Stimulated activated CD8-positive, alpha-beta memory T cell treated with anti-CD3 and anti-CD28 coated beads, Interleukin-4, amount 100 ng/mL, for 48 hours (primary cell): ENCODE results near the gene TBC1D22A.

ENCODE experiments used
- DNase-seq: peaks from one replicate; pipeline ENCODE4 v3.0.0-alpha.2; 2020

Gene TBC1D22A

DNA sequence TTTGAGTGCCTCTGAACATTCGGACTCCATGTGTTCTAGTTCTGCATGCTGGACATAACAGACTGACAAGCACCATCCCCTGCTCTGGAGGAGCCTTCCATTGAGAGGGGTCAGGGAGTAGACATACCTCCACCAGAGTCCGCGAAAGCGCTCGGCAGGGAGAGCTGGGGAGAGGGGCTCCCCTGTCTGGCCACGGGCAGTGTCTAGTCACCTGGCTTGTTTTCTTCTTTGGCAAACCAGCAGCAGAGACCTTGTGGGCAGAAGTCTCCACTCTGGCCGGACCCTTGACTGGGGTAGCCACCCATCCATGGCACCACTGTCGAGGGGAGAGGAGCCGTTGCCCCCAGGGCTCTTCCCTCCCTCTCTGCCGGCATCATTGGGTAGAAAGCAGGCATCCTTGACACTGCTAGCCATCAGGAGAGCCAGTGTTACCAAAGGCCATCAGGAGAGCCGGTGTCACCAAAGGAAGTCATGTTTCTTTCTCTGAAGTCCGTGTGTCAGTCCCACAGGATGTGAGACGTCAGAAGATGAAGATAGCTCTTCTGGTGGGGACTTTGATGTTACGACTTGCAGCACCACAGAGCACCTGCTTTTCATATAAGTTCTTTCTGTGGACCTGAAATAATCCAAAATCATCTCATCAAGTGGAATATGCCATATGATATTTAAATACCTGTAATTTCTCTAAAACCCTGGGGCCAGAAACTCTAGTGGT lies 305.6 kb downstream of the TBC1D22A start:
- DNase-seq: no peak

DNA sequence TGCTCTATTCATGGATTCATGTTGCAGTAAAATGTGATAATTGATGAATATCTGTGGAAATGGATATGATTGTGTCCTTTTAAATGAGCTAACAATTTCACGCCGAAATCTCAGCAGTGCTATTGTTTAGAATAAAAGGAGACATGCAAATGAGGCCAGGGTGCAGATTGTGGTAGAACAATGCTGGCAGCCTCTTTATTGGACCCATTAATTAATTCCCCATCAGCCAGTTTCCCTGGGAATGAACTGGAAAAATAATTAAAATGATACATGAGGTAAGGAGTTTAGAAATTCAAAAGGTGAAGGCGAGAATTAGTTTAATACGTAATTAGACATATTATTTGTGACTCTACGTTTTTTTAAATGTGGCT lies 306.2 kb downstream of the TBC1D22A start:
- DNase-seq: no peak

GRCh38 chr22:47069270-47069669 lies 306.8 kb downstream of the TBC1D22A start:
- no peak for DNase-seq

DNA sequence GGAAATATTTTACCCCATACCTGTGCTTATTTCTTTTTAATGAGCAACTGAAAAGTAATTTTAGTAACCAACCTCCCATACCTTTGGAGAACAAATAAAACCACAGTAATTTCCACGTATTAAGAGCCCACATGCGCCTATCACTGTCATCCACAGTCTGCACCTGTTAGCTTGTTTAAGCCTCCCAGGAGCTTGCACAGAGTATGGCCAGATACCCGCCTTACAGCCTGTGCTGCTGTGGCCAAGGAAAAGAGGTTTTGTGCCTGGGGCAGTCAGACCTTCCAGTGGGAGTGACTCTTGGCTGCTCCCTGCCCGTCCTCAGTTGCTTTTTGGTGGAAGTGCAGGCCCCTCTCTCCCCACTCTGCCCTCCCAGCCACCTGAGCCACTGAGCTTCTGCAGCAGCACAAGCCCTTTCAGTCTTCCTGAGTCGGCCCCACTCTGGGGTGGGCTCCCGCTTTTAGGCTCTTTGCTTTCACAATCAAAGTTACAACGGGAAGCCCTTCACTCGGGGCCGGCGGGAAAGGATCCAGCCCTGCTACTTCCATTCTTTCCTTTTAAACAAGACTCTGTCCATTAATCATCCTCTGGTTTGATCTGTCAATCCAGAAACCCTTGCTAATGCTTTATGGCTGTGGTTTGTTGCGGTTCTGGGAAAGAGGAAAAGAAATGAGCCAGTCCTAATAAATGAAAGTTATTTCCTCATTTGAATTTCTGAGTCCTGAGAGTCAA lies 308.8 kb downstream of the TBC1D22A start:
- no peak for DNase-seq

DNA sequence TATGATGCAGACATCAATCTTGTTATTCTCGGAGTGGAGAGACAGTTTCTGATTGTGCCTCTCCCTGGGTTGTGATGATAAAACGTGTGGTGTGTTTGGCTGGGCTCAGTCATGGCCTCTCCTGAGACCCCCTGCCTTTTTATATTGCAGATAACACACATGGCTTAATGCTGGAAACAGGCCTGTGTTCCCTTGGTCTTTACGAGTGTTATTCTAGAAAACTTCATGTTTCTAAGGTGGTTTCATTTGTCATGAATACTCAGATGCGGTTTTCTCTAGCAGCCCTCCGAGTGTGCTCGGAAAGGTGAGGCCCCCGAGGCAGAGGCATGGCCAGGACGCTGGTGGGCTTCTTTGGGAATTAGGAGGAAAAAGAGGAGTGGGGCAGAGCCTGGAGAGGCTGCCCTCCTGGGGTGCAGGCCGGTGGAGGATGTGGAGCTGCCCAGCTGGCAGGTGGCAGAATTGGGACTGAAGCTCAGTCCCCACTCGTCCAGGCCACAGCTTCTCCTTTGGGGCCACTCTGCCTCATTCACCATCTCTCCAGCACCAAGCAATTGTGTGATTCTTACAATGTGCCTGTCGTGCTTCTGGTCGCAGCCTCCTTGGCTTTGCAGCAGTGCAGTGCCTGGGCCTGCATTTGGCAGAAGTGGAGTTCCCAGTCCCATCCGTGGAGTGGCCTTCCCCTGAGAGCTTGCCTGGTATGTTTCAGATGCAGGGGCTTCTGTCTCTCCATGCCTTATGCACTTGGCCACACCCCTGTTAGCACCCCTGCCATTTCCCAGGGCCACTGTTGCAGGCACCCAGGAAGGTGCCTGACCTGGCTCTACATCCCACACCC lies 309.6 kb downstream of the TBC1D22A start:
- DNase-seq: no peak

- DNase-seq: no peak
Measured at GRCh38 chr22:47072642-47072967, 310.2 kb downstream of the TBC1D22A start.

DNA sequence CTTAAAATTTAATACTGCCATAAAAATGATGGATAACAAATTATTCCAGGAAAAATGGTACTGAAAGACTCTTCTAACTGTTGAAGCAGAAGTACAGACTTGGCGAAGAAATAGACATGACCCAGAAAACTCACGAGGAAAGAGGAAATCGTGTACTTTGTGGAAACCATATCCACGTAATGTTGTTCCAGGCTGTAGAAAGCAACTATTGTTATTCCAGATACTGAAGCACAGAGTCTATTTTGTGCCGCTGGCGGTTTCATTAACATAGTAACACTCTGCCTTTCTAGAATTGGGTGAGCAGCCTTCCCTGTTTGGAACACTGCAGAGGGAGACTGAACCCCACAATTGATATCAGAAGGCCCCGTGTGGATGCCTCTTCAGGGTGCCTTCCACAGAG lies 310.6 kb downstream of the TBC1D22A start:
- DNase-seq: no peak

DNA sequence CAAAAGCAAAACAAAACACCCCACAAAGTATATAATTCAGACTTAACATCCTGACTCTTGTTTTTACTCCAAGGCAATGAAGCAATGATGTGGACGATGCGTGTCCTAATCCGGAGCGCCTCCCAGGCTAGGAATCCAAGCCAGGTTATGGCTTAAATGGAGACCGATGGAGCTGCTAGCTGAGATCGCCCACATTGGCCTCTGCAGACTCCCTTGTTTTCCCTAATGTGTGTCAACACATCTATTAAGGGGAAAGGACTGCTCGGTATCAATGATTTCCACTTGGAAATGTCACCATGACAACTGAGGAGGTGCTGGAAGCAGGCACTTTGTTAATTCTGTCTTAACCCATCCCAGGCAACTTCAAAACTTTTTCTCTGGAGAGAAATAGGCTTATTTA lies 311.7 kb downstream of the TBC1D22A start:
- no peak for DNase-seq

- DNase-seq: no peak
Measured at GRCh38 chr22:47075568-47075967, 313.1 kb downstream of the TBC1D22A start.

- no peak for DNase-seq
Measured at GRCh38 chr22:47076758-47077157, 314.3 kb downstream of the TBC1D22A start.

- no peak for DNase-seq
Measured at GRCh38 chr22:47080100-47080499, 317.6 kb downstream of the TBC1D22A start.

- no peak for DNase-seq
Measured at GRCh38 chr22:47082505-47082904, 320.1 kb downstream of the TBC1D22A start.

DNA sequence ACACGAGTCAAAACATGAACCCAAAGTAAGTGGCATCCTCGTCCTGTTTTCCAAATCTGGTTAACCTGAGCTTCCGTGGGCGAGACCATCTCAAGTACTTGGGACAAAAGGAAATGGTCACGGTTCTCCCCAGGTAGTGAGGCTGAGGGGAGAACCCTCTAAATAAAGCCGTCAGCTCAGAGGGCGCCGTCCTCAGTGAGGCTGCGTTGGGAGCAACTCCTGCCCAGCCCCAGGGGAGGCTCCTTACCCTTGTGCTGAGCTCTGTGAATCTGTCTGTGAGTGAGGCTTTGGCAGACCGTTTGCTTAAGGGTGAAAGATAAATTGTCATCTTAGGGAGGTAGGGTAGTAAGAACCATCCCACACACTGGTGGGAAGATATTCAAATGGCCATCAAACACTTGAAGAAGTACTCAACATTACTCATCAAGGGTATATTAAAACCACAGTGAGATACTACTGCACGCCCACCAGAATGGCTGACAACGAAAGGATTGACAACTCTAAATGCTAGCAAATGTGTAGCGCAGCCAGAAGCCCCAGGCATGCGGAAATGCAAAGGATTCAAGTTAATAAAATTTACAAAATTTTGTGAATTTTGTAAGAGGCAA lies 321.0 kb downstream of the TBC1D22A start:
- DNase-seq: no peak

DNA sequence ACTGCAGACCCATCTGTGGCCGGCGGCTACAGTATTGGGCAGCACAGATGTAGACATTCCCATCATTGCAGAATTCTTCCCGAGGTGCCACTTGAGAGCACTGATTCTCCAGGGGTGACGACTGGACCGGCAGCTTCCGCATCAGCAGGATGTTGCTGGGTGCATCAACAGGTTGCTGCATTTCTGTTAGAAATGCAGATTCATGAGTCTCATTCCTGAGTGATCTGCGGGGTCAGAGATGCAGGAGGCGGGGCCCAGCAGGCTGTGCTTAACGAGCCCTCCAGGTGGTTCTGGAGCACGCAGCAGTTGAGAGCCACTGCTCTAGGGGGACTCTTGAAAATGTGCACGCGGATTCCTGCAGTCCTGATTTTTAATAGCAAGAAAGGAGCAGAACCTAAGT lies 321.8 kb downstream of the TBC1D22A start:
- no peak for DNase-seq

- no peak for DNase-seq
Measured at GRCh38 chr22:47086596-47087248, 324.3 kb downstream of the TBC1D22A start.

DNA sequence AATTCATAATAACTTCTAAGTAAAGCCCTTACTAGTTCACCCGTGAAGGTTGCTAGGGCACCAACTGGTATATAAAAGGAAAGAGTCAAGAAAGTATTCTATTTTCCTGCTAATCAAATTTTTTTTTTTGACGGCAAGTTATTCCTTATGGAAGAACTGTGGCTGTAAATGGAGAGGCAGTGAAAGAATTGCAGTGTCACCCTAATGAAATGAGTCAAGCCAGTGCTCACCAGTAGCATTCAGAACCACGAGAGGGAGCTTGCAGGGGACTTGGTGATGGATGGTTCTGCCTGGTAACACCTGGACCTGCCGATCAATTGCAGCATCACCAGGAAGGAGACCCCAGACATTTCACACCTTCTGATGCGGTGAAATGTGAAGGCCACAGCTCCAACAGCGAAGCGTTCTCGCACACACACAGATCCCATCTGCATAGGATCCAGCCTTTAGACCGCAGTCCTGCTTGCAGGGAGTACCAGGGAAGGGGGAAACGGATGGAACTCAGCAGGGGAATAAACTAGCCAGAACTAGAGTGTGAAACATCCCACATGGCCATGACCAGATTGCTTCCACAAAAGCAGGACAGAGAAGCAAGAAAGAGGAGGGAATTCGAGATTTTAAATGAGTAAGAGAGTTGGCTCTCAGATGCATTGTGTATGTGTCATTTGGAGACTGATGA lies 326.2 kb downstream of the TBC1D22A start:
- DNase-seq: no peak

GRCh38 chr22:47089374-47089773 lies 326.9 kb downstream of the TBC1D22A start:
- no peak for DNase-seq

DNA sequence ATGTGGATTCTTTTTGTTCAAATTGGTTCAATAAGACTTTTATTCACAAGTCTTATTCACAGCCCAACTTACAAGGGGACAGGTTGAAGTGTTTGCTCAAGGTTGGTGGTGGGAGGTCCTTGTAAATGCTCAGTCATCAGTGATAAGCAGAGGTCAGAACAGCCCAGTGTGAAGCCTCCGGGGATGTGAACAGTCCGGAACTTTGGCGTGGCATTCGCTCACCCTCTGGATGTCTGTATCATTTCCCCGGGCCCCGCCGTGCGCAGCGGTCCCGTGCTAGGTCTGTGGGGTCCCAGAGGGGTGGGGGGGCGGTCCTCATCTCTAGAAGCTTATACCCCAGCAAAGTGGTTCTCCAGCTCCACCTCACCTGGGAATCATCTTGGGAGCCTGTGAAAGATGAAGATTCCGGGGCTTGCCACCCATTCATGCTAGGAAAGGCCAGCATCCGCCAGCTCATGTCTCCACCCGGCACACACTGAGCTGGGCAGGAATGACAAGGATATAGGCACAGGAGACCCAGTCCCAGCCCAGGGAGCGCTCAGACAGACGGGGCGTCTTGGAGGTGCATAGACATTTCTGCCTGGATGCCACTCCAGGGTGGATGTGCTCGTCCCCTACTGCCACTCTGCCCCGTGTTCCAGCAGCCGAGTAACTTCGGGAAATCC lies 327.5 kb downstream of the TBC1D22A start:
- no peak for DNase-seq

DNA sequence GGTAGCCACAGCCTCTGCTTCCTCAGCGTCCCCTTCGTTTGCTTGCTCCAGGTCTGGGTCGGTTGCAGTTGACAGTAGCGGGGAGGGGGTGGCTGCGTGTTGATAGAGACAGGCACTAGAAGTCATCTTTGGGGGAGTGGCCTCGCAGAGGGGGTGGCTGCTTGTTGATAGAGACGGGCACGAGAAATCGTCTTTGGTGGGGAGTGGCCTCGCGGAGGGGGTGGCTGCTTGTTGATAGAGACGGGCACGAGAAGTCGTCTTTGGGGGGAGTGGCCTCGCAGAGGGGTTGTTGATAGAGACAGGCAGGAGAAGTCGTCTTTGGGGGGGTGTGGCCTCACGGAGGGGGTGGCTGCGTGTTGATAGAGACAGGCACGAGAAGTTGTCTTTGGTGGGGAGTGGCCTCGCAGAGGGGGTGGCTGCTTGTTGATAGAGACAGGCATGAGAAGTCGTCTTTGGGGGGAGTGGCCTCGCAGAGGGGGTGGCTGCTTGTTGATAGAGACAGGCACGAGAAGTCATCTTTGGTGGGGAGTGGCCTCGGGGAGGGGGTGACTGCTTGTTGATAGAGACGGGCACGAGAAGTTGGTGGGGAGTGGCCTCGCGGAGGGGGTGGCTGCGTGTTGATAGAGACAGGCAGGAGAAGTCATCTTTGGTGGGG lies 328.3 kb downstream of the TBC1D22A start:
- DNase-seq: no peak

DNA sequence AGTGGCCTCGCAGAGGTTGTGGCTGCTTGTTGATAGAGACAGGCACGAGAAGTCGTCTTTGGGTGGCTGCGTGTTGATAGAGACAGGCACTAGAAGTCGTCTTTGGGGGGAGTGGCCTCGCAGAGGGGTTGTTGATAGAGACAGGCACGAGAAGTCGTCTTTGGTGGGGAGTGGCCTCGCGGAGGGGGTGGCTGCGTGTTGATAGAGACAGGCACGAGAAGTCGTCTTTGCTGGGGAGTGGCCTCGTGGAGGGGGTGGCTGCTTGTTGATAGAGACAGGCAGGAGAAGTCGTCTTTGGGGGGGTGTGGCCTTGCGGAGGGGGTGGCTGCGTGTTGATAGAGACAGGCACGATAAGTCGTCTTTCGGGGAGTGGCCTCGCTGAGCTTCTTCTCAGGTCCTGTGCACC lies 328.8 kb downstream of the TBC1D22A start:
- DNase-seq: no peak
